ENCODE measurements around the gene TMEM272.
A peak's percentile ranks its signal among the peaks of the same experiment; 100 is the strongest.
"Not testable (repeated sequence)": the region's sequence is repeated elsewhere in the genome, so short reads cannot be mapped to it uniquely, and the experiment has no call there.

Gene TMEM272

DNA sequence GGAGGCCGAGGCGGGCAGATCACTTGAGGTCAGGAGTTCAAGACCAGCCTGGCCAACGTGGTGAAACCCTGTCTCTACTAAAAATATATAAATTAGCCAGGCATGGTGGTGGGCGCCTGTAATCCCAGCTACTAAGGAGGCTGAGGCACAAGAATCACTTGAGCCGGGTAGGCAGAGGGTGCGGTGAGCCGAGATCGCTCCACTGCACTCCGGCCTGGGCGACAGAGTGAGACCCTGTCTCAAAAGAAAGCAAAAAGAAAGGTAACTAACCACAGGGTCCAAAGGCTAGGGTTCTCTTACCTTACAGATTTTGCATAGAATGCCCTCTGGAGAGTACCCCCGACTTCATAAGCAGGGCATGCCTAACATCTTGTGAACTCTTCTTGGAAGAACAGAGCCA lies 20.3 kb downstream of the TMEM272 start:
- not testable (repeated sequence) for DNase-seq

GRCh38 chr13:51823863-51824262 lies 21.1 kb downstream of the TMEM272 start:
- no peak for DNase-seq

- no peak for DNase-seq
Measured at GRCh38 chr13:51823359-51823758, 21.6 kb downstream of the TMEM272 start.

GRCh38 chr13:51822106-51822815 lies 22.7 kb downstream of the TMEM272 start:
- no peak for DNase-seq

DNA sequence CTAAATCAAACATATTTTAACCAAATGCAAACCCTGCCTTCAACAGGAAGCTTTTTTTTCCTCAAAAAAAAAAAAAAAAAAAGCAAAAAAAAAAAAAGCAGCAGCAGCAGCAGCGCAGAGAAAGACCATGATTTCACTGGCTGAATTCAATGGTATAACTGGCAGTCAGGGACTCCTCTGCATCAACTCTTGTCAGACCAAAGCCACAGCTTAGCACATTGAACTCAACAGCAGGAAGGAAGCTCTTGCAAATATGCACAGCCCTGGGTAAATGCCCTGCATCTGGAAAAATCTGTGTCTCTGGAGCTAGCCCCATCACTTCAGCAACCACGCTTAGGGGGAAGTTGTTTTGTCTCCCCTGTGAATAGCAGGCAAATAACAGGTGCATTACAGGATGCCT lies 23.4 kb downstream of the TMEM272 start:
- DNase-seq: no peak

DNA sequence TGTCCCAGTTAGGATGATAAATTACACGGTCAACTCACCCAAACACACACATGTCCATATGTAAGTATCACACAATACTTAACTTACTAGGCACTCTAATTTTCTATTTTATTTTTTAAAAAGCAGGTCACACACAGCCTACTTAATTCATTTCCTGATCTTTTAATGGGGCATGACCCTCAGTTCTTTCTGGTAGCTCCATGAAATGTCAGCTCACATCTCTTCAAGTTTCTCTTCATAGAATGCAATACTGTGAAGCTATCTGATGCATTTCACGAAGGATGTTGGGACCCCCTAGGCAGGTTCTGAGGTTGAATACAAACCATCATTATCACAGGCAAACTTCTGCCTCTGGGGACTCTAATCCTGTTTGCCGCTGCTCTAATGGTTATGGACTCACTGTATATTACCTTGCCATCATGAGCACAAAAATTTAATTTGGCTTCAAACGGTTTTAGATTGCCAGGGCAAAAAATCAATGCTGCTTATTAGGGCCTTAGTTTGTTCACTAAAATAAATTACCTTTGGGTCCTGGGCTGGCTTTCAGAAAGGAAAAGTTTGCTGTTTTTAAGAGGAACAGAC lies 24.9 kb downstream of the TMEM272 start:
- DNase-seq: no peak

DNA sequence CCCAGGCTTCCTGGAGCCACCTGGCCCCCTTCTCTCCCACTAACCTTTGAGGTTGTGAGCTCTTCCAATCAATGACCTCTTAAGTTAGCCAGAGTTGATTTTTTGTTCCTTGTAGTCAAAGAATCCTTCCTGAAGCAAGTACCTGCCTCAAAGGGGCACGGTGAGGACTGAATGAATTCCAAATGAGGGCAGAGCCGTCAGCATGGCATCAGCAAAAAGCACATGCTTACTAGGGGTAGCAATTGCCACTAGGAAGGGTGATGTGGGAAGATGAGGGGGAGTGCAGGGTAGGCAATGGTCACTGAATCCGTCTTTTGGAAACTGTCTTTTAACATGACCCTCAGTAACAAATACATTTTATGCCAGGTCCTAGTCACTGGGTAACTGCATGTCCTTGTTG lies 25.4 kb downstream of the TMEM272 start:
- DNase-seq: no peak

DNA sequence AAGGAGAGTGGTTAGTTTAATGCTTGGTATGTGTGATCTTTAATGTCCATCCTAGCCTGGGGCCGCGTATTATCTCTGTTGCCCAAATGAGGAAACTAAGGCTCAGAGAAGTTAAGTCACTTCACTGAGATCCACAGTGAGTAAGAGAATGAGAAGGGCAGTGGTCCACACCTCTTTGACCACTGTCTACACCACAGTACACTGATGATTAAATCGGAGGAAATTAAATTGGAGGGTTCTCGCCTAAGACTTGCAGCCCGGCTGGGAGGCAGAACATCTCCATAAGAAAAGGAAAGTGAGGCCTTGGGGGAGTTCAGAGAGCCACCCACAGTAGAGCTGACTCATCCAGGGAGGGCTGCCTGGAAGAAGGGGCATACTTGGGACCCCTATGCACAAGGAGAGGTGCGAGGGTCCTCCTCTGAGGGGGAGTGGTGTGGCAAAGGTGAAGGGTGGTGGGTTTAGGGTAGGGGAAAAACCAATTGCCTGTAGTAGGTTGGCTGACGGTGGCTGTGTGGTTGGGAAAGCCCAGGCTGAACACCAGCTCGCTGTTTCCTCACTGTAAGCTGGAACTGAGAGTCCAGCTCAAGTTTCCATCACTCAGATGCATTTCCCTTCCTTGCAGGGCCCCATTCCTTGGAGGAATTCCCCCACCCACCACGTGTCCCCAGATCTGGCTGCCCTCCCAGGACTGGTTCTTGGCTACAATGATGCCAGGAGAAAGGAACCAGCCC lies 26.0 kb downstream of the TMEM272 start:
- DNase-seq: peak; percentile 52 to 56

- no peak for DNase-seq
Measured at GRCh38 chr13:51818276-51818675, 26.7 kb downstream of the TMEM272 start.

- DNase-seq: no peak
Measured at GRCh38 chr13:51817717-51818116, 27.3 kb downstream of the TMEM272 start.

DNA sequence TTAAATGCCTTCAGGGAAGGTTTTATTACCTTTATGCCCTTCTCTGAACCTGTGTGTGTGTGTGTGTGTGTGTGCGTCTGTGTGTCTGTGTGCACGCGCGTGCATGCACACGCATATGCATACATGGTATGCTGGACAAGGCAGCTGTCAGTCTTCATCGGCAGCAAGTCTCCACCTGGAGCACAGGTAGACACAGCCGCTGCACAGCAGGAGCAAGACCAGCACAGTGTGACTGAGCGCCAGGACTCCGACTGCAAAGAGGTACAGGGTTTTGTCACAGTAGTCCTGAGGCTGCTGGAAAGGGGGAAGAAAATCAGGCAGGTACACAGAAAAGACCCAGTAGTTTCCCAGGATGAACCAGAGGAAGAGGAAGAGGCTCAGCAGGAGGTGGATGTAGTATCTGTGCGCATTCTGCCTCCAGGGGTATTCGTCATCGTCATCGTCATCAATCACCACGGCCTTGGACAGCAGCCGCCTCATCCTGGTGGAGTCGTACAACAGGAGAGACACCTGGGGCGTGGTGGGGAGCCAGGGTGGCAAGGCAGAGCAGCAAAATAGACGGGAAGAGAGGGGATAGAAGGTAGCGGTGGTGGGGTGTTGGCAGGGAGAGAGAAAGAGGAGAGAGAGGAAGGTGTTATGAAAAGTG lies 28.2 kb downstream of the TMEM272 start:
- DNase-seq: no peak

DNA sequence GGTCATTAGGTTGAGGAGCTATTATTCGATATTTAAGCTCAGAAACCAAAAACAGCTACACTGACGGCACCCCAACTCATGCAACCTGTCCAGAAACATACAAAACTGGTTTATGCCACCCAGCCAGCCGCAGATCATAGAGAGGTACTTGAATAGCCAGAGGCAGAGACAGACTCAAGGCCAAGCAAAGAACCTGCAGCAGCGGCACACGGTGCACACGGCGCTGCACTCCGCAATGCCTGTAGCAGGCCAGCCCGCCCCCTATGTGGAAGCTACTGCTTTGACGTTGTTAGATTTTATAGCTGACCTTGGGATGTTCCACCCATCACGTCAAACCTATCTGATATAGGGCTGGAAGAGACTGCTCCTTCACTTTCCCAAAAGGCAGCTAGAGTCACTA lies 29.1 kb downstream of the TMEM272 start:
- no peak for DNase-seq

GRCh38 chr13:51814825-51815650 lies 29.9 kb downstream of the TMEM272 start:
- DNase-seq: peak; percentile 54 to 63

GRCh38 chr13:51814071-51814470 lies 30.9 kb downstream of the TMEM272 start:
- DNase-seq: no peak

DNA sequence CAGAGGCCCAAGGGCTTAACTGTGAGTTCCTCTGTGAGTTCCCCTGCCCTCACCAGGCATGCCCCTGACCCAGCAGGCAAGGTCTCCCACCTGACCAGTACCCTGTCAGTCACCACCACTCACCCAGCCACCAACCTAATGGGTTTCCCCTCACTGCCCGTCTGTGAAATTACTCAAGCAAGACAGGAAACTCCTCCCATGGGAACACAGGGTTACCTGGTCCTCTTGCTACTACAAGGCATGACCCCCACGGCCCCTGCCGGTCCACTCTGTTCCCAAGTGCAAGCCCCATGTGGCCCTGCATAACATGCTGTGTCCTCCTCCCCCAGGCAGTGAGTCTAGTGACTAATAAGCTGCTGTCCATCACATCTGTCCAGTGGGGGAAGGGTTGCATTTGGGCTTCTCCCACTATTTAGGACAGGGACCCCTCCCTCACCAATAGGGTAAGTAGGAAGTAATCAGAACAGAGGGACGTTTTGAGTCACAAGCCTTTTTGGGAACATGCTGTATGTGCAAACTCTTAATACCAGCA lies 33.0 kb downstream of the TMEM272 start:
- no peak for DNase-seq

DNA sequence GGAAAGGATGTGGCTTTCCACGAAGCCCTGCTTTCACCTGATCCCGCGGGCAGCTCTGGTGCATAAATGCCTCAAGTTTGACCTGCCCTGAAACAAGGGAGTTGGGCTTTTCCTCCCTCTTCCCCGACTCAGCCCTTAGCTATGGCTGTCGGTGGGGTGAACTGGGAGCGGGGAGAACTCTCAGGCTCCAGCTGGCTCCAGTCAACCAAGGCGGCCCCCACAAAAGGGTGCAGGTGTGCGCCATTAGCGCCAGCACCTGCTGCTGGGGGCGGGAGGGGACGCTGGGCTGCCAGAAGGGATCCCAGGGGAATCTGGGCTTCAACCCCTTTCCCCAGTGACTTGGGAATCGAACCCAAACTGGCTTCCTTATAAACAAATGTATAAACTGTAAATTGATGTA lies 33.9 kb downstream of the TMEM272 start:
- no peak for DNase-seq

DNA sequence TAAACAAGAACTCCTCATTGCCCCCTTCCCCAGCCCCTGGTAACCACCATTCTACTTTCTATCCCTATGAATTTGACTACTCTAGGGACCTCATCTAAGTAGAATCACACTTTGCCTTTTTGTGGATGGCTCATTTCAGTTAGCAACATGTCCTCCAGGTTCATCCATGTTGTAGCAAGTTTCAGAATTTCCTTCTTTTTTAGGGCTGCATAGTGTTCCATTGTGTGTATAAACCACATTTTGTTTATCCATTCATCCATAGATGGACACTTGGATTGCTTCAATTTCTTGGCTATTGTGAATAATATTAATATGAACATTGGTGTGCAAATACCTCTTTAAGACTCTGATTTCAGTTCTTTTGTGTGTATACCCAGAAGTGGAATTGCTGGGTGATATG lies 36.2 kb downstream of the TMEM272 start:
- DNase-seq: no peak

DNA sequence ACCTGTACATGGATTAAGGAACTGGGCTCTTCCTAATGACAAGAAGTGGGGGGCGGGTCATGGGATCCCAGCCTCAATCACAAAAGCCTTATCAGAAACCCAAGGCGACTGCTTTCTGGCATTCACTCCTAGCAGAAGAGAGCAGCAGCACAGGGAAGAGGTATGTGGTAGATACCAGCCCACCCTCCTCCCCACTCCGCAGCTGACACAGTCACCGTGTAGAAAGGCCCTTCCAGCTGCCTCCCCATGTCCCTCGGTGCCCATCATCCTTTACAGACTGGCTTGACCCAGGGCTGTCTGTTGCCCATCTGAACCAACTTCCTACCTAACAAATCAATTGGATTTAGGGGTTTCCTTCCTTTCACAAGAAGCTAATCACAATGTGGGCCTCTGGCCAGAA lies 37.9 kb downstream of the TMEM272 start:
- DNase-seq: no peak

DNA sequence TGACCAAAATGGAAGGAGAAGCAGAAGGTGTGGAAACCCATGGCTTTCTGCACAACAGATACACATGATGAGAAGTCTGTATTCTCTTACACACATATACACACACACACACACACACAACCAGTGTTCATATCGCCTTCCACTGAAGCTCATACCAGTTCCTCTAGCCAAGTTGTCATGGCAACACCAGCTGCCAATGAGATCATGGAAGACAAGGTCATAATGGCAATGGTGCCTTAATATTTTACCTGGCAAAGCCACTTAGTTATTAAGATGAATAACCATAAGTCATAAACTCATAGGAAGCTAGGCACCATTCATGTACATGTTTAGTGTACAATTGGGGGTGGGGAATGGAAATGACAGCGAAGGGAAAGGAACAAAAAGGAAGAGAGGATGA lies 38.4 kb downstream of the TMEM272 start:
- DNase-seq: peak in 1 of 2 experiments; percentile 26

- no peak for DNase-seq
Measured at GRCh38 chr13:51805925-51806324, 39.1 kb downstream of the TMEM272 start.

DNA sequence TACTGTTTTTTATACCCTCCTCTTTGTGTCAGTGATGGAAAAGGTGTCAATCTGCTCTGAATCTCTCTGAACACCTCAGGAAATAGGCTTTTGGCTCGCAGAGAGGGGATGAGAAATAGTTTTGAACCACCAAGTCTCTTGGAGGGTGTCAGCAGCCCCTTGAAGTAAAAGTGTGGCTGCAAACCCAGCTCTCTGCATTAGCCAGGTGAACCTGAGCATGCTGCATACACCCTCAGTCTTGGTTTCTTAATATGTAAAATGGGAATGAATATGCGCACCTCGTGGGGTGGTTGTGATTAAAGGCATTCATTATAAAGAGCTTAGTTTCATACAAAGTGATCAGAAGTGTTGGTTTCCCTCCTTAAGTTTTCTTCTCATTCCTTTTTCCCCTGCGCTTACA lies 39.7 kb downstream of the TMEM272 start:
- DNase-seq: no peak
